Activated CD8-positive, alpha-beta memory T cell treated with anti-CD3 and anti-CD28 coated beads, Interleukin-2, amount 50 U/mL, for 24 hours (primary cell): ENCODE data around the gene ITGAD.

Experiments used
- DNase-seq: peaks from one replicate; pipeline ENCODE4 v3.0.0-alpha.2; 2020; ENCODE audit errors: extremely low read depth

Gene ITGAD

GRCh38 chr16:31365131-31365865 lies 27.8 kb upstream of the ITGAD start:
- DNase-seq = no peak

DNA sequence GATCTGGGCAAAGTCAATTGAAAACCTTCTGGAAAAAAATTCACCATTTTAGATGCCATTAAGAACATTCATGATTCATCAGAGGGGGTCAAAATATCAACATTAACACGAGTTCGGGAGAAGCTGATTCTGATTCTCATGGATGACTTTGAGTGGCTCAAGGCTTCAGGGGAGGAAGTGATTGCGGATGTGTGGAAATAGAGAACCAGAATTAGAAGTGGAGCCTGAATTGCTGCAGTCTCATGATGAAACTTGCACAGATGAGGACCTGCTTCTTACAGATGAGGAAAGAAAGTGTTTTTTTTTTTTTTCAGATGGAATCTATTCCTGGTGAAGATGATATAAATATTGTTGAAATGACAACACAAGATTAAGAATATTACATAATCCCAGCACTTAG lies 25.3 kb upstream of the ITGAD start:
- no peak for DNase-seq

GRCh38 chr16:31371008-31371407 lies 22.1 kb upstream of the ITGAD start:
- no peak for DNase-seq

DNA sequence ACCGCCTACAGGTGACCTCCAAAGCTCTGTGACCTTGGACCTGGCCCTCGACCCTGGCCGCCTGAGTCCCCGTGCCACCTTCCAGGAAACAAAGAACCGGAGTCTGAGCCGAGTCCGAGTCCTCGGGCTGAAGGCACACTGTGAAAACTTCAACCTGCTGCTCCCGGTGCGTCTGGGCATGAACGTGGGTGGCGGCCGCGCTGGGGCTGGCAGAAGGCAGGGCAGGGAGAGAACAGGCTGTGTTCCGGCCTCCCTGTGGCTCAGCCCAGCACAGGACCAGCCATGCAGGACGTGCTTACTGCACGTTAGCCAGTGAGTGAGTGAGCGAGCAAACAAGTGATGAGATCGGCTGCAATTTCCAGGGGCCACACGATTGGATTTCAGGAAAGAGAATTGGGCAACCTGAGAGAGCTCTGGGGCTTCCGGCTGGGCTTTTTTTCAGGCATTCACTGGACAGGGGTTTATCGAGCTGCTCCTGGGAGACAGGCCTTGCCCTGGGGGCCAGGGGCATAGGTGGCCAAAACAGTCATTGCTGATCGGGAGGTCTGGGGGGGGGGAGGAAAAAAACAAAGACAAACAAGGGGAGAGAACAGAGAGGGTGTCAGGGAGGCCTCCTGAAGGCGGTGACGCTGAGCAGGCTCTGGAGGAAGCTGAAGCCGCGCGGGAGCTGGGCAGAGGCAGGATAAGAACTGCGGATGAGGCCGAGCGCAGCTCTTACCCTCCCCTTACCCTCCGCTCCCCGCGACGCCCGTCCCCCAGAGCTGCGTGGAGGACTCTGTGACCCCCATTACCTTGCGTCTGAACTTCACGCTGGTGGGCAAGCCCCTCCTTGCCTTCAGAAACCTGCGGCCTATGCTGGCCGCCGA lies 21.3 kb upstream of the ITGAD start:
- DNase-seq = no peak

DNA sequence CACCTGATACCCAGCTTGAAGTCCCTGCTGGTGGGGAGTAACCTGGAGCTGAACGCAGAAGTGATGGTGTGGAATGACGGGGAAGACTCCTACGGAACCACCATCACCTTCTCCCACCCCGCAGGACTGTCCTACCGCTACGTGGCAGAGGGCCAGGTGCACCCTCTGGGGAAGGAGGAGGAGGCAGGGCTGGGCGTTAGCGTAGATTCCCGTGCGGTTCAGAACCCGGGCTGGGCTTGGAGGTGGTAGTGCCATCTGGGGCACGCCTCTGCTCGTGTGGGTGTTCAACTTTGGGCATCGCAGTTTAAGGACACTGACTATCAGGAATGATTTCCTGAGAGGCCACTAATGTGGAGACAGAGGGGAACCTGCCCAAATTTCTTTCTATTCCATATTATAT lies 19.9 kb upstream of the ITGAD start:
- no peak for DNase-seq

- no peak for DNase-seq
Measured at GRCh38 chr16:31375231-31375630, 17.9 kb upstream of the ITGAD start.

GRCh38 chr16:31376705-31377104 lies 16.4 kb upstream of the ITGAD start:
- no peak for DNase-seq

- no peak for DNase-seq
Measured at GRCh38 chr16:31377210-31377903, 15.8 kb upstream of the ITGAD start.

DNA sequence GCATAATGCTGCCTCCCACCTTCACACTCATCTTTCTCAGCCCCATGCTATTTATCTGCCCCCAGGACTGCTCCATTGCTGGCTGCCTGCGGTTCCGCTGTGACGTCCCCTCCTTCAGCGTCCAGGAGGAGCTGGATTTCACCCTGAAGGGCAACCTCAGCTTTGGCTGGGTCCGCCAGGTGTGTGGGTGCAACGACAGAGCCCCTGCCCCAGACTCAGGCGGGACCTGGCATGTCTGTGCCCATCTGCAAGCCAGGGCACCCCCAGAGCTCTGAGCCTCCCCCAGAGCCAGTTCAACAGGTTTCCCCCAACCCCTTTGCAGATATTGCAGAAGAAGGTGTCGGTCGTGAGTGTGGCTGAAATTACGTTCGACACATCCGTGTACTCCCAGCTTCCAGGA lies 12.9 kb upstream of the ITGAD start:
- no peak for DNase-seq

GRCh38 chr16:31382485-31383161 lies 10.5 kb upstream of the ITGAD start:
- peak; percentile 21 for DNase-seq

DNA sequence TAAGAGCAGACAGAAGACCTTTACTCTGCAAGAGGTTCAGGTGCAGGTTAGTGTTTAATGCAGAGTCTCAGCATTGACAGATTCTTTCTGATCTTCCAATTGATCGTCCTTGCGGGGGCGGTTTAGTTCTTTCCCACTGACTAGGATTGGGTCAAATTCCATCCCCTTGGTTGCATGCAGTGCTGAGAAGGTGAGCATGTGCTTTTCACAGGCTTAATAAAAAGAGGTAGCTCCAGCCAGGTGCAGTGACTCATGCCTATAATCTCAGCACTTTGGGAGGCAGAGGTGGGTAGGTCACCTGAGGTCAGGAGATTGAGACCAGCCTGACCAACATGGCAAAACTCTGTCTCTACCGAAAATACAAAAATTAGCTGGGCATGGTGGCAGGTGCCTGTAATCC lies 7.5 kb upstream of the ITGAD start:
- DNase-seq = no peak

GRCh38 chr16:31386157-31386984 lies 6.8 kb upstream of the ITGAD start:
- DNase-seq = no peak

DNA sequence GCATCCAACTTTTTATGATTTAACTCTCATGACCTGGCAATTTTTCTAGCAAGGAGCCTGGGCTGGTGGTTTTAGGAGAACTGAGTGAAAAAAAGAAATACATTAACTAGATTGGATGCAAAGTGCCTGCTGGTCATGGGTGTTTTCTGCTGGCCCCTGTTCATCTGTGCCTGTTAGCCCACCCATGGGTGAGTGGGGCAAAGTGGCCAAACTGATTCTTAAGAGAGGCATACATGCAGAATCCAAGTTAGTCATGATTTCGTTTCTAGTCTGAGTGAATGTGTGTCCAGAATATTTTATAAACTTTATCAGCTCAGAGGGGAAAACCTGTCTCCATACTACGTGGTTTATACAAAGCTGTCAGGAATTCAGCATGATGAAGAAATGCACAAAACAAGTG lies 4.6 kb upstream of the ITGAD start:
- no peak for DNase-seq

GRCh38 chr16:31390504-31391041 lies 2.6 kb upstream of the ITGAD start:
- DNase-seq = no peak

DNA sequence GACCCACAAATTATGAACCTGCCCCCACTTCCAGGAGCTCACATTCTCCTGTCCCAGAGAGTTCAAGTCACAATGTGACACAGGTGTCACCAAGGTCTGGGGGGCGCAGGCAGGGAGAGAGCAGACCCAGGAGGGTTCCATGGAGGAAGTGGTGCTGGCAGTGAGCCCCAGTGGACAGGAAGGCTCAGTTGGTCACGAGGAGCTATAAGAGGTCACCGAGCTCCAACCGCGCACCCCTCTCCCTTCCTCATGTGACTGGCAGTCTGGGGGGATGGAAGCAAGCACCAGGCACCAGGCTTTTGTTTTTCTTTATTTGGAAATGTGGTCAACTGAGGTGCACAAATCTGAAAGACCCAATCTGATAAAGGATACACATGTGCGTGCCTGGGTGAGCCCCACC lies 2.5 kb downstream of the ITGAD start:
- no peak for DNase-seq

DNA sequence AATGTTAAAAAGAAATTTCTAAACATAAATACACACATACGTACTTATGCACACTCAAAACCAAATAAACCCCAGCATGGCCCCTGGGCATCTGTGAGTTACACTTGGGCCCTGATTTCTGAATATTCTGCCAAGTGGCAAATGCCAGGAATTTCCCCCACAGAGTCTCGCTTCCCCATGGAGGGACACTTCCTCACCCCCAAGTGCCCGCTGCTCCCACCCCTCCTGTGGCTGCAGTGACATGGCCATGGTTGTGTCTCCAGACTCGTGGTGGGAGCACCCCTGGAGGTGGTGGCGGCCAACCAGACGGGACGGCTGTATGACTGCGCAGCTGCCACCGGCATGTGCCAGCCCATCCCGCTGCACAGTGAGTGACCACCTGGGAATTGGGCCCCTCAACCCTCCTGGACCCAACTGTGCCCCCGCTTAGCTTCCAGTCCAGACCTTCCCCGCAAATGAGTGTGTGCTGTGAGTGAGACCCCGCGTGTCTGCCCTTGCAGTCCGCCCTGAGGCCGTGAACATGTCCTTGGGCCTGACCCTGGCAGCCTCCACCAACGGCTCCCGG lies 4.0 kb downstream of the ITGAD start:
- no peak for DNase-seq

DNA sequence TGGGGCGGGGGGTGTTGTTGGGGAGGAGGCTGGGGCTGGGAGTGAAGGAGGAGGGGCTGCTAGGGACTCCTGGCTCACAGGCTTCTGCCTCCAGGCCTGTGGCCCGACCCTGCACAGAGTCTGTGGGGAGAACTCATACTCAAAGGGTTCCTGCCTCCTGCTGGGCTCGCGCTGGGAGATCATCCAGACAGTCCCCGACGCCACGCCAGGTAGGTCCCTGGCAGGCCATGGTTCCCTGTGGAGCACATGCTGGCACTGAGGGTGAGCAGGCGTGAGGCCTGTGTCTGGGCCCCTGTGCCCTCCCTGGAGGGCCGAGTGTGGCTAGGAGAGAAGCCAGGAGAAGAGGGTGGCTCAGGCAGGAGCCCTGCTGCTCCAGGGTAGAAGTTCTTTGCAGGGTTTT lies 4.6 kb downstream of the ITGAD start:
- no peak for DNase-seq

DNA sequence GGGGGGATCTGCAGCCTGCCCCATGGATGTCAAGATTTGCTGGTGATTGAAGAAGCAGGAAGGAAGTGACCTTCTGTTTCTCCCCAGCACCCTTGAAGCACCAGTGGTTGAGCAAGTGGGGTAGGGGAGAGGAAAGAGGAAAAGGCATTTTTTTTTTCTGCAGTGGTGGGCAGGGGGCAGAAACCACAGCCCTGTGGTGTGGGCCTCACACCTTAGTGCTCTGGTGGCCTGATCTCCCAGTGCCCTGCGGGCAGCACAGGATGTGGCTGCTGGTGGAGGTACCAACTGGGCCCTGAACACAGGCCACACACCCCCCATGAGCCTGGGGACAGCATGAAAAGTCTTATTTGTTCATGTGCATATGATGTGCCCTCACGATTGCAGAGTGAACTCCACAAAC lies 7.1 kb downstream of the ITGAD start:
- no peak for DNase-seq

DNA sequence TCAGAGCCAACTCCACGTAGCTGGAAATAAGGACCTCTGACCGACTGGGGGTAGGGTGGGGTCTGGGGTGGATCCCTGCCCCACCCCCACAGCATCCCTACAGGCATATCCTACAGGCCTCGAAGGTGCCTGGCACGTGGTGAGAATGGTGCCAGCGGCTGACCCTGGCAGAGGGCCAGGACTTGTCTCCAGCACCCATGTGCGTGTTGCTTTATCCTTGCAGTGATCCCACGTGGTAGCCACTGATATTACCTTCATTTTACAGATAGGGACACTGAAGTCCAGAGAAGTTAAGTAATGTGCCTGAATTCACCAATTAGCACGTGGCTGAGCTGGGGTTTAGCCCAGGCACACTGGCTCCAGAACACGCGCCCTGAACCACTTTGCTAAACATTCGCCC lies 8.3 kb downstream of the ITGAD start:
- no peak for DNase-seq

DNA sequence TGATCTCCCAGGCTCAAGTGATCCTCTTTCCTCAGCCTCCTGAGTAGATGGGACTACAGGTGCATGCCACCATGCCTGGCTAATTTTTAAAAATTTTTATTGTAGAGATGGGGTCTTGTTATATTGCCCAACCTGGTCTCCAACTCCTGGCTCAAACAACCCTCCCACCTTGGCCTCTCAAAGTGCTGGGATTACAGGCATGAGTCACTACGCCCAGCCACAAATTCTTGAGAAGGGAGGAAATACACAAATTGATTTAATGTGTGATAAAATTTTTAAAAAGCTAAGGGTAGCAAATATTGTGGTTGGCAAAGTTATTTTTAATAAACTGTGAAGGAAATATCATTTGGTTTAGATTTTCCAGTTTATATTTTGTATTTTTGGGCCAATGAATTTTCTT lies 9.6 kb downstream of the ITGAD start:
- DNase-seq = no peak
